ENCODE measurements around the gene SLCO3A1.
"Not testable (repeated sequence)": the region's sequence is repeated elsewhere in the genome, so short reads cannot be mapped to it uniquely, and the experiment has no call there.

Gene SLCO3A1

DNA sequence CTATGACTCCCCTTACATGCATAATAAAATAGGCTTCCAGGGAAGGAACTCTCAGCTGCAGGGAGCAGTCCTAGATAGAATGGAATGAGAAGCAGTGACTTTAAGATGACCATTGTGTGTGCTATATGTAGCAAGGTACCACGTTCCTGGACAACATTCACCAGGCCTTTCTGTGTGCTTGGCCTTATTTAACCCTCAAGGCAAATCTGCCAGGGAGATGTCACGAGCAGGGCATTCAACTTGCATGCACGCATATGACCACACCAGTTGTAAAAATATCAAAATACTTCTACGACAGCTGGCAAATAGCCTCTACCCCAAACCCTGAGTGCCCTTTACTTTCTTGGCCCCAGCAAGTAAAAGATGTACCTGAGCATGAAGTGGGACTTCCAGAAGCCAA, 342.8 kb downstream of the SLCO3A1 start:
- Histone ChIP-seq H3K9me3 (ENCODE audit: insufficient read depth, low read length) (no peaks in the 10 kb centered on the region), H3K27ac (ENCODE audit: low read length) (no peak overlapping the region), H3K4me3 (ENCODE audit: low read length) (no peak overlapping the region), H3K79me2 (ENCODE audit: low read length) (no peaks in the 10 kb centered on the region), H3K4me2 (ENCODE audit: low read length) (no peak overlapping the region), H3K27me3 (ENCODE audit: low read depth, low read length) (peaks cover 20% of the 10 kb centered on the region), H3K9ac (ENCODE audit: low read length) (no peak overlapping the region), H2AFZ (ENCODE audit: low read depth, low read length) (no peak overlapping the region), H3K36me3 (replicated peaks; ENCODE audit: low read depth, low read length) (no peaks in the 10 kb centered on the region), H3K4me1 (ENCODE audit: low read length) (no peaks in the 10 kb centered on the region), H4K20me1 (ENCODE audit: insufficient read depth, low read length) (no peaks in the 10 kb centered on the region)
- TF ChIP-seq, protein P1, sequence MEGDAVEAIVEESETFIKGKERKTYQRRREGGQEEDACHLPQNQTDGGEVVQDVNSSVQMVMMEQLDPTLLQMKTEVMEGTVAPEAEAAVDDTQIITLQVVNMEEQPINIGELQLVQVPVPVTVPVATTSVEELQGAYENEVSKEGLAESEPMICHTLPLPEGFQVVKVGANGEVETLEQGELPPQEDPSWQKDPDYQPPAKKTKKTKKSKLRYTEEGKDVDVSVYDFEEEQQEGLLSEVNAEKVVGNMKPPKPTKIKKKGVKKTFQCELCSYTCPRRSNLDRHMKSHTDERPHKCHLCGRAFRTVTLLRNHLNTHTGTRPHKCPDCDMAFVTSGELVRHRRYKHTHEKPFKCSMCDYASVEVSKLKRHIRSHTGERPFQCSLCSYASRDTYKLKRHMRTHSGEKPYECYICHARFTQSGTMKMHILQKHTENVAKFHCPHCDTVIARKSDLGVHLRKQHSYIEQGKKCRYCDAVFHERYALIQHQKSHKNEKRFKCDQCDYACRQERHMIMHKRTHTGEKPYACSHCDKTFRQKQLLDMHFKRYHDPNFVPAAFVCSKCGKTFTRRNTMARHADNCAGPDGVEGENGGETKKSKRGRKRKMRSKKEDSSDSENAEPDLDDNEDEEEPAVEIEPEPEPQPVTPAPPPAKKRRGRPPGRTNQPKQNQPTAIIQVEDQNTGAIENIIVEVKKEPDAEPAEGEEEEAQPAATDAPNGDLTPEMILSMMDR (IDR thresholded peaks at IDR 0.05; ENCODE audit: low read depth, low read length), result no peak
- TF ChIP-seq EZH2phosphoT487 (IDR thresholded peaks at IDR 0.05; ENCODE audit: low read depth), result no peak

GRCh38 chr15:92197746-92198145, 344.2 kb downstream of the SLCO3A1 start:
- Histone ChIP-seq H3K9ac (ENCODE audit: low read length) (no peak overlapping the region), H3K36me3 (replicated peaks; ENCODE audit: low read depth, low read length) (no peaks in the 10 kb centered on the region), H3K4me1 (ENCODE audit: low read length) (no peaks in the 10 kb centered on the region), H3K4me3 (ENCODE audit: low read length) (no peak overlapping the region), H4K20me1 (ENCODE audit: insufficient read depth, low read length) (no peaks in the 10 kb centered on the region), H3K79me2 (ENCODE audit: low read length) (no peaks in the 10 kb centered on the region), H2AFZ (ENCODE audit: low read depth, low read length) (no peak overlapping the region), H3K9me3 (ENCODE audit: insufficient read depth, low read length) (no peaks in the 10 kb centered on the region), H3K27ac (ENCODE audit: low read length) (no peak overlapping the region), H3K4me2 (ENCODE audit: low read length) (no peak overlapping the region), H3K27me3 (ENCODE audit: low read depth, low read length) (peaks cover 14% of the 10 kb centered on the region; the same call in 1 of the 2 replicates)
- TF ChIP-seq EZH2phosphoT487 (IDR thresholded peaks at IDR 0.05; ENCODE audit: low read depth), result no peak
- TF ChIP-seq, protein P1 (IDR thresholded peaks at IDR 0.05; ENCODE audit: low read depth, low read length), result no peak

DNA sequence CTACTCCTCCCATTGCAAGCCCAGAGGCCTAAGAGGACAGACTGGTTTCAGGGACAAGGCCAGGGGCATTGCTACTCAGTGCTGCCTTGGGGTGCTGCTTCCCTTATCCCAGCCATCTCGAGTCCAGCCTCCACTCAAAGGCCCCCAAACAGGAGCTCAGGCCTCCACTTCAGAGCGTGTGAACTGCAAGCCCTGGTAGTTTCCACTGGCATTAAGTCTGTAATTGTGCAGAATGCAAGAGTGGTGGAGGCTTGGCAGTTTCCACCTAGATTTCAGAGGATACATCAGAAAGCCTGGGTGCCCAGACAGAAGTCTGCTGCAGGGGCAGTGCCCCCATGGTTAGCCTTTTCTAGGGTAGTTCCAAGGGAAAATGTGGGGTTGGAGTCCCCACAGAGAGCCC, 347.4 kb downstream of the SLCO3A1 start:
- no peaks in the 10 kb centered on the region for H4K20me1 ChIP-seq (ENCODE audit: insufficient read depth, low read length)
- no peak overlapping the region for H3K27ac ChIP-seq (ENCODE audit: low read length)
- peaks cover 14% of the 10 kb centered on the region; the same call in 1 of the 2 replicates for H3K27me3 ChIP-seq (ENCODE audit: low read depth, low read length)
- H3K4me1 ChIP-seq (ENCODE audit: low read length), result no peaks in the 10 kb centered on the region
- no peaks in the 10 kb centered on the region for H3K36me3 ChIP-seq (replicated peaks; ENCODE audit: low read depth, low read length)
- TF ChIP-seq, protein P1 (IDR thresholded peaks at IDR 0.05; ENCODE audit: low read depth, low read length), result no peak
- no peak for TF ChIP-seq EZH2phosphoT487 (IDR thresholded peaks at IDR 0.05; ENCODE audit: low read depth)
- no peak overlapping the region for H2AFZ ChIP-seq (ENCODE audit: low read depth, low read length)
- no peaks in the 10 kb centered on the region for H3K9me3 ChIP-seq (ENCODE audit: insufficient read depth, low read length)
- H3K4me3 ChIP-seq (ENCODE audit: low read length), result no peak overlapping the region
- no peaks in the 10 kb centered on the region for H3K79me2 ChIP-seq (ENCODE audit: low read length)
- H3K4me2 ChIP-seq (ENCODE audit: low read length), result no peak overlapping the region
- no peak overlapping the region for H3K9ac ChIP-seq (ENCODE audit: low read length)

- no peak overlapping the region for H2AFZ ChIP-seq (ENCODE audit: low read depth, low read length)
- no peaks in the 10 kb centered on the region for H3K9me3 ChIP-seq (ENCODE audit: insufficient read depth, low read length)
- TF ChIP-seq, protein P1 (IDR thresholded peaks at IDR 0.05; ENCODE audit: low read depth, low read length), result peak; percentile 49
- no peak for TF ChIP-seq EZH2phosphoT487 (IDR thresholded peaks at IDR 0.05; ENCODE audit: low read depth)
Measured at GRCh38 chr15:92205255-92205739, 351.8 kb downstream of the SLCO3A1 start.

DNA sequence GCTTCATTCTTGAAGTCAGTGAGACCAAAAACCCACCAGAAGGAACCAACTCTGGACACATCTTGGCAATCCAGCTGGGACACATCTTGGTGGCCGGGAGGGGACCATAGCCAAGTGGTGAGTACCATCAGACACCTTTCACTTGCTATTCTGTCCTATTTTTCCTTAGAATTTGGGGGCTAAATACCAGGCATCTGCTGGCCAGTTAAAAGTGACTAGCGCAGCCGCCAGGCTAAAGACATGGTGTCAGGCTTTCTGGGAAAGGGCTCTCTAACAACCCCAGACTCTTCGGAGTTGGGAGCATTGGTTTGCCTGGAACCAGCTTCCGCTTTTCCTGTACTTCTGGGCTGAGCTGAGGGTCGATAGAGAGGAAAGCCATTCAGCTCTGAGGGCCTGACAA, 354.1 kb downstream of the SLCO3A1 start:
- H3K36me3 ChIP-seq (replicated peaks; ENCODE audit: low read depth, low read length); H3K4me3 ChIP-seq (ENCODE audit: low read length); H2AFZ ChIP-seq (ENCODE audit: low read depth, low read length); H4K20me1 ChIP-seq (ENCODE audit: insufficient read depth, low read length); H3K79me2 ChIP-seq (ENCODE audit: low read length); H3K4me1 ChIP-seq (ENCODE audit: low read length); H3K27me3 ChIP-seq (ENCODE audit: low read depth, low read length); H3K4me2 ChIP-seq (ENCODE audit: low read length); H3K27ac ChIP-seq (ENCODE audit: low read length); H3K9ac ChIP-seq (ENCODE audit: low read length); H3K9me3 ChIP-seq (ENCODE audit: insufficient read depth, low read length): not testable (repeated sequence)

More at GRCh38 chr15:92205255-92205739, 351.8 kb downstream of the SLCO3A1 start:
- H3K4me1 ChIP-seq (ENCODE audit: low read length), result no peaks in the 10 kb centered on the region
- no peaks in the 10 kb centered on the region for H3K79me2 ChIP-seq (ENCODE audit: low read length)
- no peak overlapping the region for H3K27ac ChIP-seq (ENCODE audit: low read length)
- no peaks in the 10 kb centered on the region for H4K20me1 ChIP-seq (ENCODE audit: insufficient read depth, low read length)
- no peaks in the 10 kb centered on the region for H3K36me3 ChIP-seq (replicated peaks; ENCODE audit: low read depth, low read length)
- no peak overlapping the region for H3K4me2 ChIP-seq (ENCODE audit: low read length)
- no peak overlapping the region for H3K4me3 ChIP-seq (ENCODE audit: low read length)
- no peak overlapping the region for H3K9ac ChIP-seq (ENCODE audit: low read length)
- H3K27me3 ChIP-seq (ENCODE audit: low read depth, low read length), result no peaks in the 10 kb centered on the region; the same call in 1 of the 2 replicates
